Measurements from ENCODE around the gene PTGDR.

Gene PTGDR

GRCh38 chr14:52304248-52304904, 36.9 kb downstream of the PTGDR start:
- in situ Hi-C loops (cut with HindIII; ENCODE audit: low pct_unique_long_range_greater_than_20kb, low sequenced_read_pairs) = no loop called here
- TF ChIP-seq JUND (IDR thresholded peaks at IDR 0.05; ENCODE audit: low read depth) = no peak
- no peak for DNase-seq (ENCODE audit: low read depth in 1 of 2, low spot score in 1 of 2)

DNA sequence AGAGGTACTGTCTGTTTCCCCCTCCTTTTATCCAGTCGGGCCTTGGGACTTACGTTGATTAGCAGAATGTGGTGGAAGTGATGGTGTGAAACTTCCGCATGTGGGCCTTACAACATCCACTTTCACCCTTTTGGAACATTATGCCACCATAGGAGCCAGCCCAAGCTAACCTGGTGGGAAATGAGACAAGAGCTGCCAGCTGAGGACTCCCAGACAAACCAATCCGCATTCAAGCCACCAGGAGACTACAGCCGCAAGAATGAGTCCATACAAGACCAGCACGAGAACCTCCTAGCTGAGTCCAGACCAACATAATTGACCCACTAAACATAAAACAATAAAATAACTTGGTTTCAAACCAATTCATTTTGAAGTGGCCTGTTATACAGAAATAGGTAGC, 37.5 kb downstream of the PTGDR start:
- in situ Hi-C loops (cut with HindIII; ENCODE audit: low pct_unique_long_range_greater_than_20kb, low sequenced_read_pairs) = no loop called here
- no peak for DNase-seq (ENCODE audit: low read depth in 1 of 2, low spot score in 1 of 2)
- no peak for TF ChIP-seq JUND (IDR thresholded peaks at IDR 0.05; ENCODE audit: low read depth)

- no peak for TF ChIP-seq JUND (IDR thresholded peaks at IDR 0.05; ENCODE audit: low read depth)
- DNase-seq (ENCODE audit: low read depth in 1 of 2, low spot score in 1 of 2) = no peak
- in situ Hi-C loops (cut with HindIII; ENCODE audit: low pct_unique_long_range_greater_than_20kb, low sequenced_read_pairs) = no loop called here
Measured at GRCh38 chr14:52307376-52307775, 39.9 kb downstream of the PTGDR start.

DNA sequence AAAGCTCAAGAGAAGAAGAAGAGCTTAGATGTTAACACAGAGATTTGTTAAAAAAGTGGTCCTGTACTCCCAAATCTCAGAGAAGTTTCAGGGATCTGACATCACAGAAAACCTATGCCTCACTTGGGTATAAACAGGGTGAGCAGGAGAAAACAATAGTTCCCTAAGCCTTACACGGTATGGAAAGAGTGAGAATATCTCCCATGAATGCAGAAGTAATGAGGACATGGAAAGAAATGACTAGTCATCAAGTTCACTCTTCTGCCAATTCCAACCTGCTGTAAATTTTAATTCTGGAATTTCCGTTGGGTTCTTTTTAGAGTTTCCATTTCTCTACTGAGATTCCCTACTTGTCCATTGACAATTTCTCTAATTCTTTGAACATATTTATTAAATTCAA, 40.4 kb downstream of the PTGDR start:
- in situ Hi-C loops (cut with HindIII; ENCODE audit: low pct_unique_long_range_greater_than_20kb, low sequenced_read_pairs) = no loop called here
- DNase-seq (ENCODE audit: low read depth in 1 of 2, low spot score in 1 of 2) = no peak
- TF ChIP-seq JUND (IDR thresholded peaks at IDR 0.05; ENCODE audit: low read depth) = no peak

GRCh38 chr14:52310541-52310940, 43.0 kb downstream of the PTGDR start:
- DNase-seq (ENCODE audit: low read depth in 1 of 2, low spot score in 1 of 2) = no peak
- no peak for TF ChIP-seq JUND (IDR thresholded peaks at IDR 0.05; ENCODE audit: low read depth)
- in situ Hi-C loops (cut with HindIII; ENCODE audit: low pct_unique_long_range_greater_than_20kb, low sequenced_read_pairs) = no loop called here

DNA sequence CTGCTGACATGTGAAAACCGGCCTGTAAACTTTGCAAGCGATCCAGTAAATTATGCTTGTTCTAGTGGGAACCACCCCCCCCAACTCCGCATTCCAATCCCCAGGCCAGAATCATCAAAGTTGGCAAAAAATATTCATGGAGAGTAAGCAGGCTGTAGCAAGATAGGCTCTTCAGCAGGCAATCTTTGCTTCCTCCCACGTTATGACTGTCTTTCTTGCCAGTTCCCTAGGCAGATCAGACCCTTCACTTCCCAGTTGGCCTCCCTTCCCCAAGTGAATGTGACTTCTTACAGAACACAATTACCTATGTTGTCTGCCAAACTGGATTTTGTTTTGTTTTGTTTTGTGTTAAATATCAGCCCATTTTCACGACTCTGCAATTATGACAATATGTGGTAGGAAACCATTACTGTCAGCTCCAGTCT, 45.4 kb downstream of the PTGDR start:
- no peak for DNase-seq (ENCODE audit: low read depth in 1 of 2, low spot score in 1 of 2)
- no peak for TF ChIP-seq JUND (IDR thresholded peaks at IDR 0.05; ENCODE audit: low read depth)
- in situ Hi-C loops (cut with HindIII; ENCODE audit: low pct_unique_long_range_greater_than_20kb, low sequenced_read_pairs) = no loop called here

GRCh38 chr14:52313462-52313861, 46.0 kb downstream of the PTGDR start:
- no peak for DNase-seq (ENCODE audit: low read depth in 1 of 2, low spot score in 1 of 2)
- in situ Hi-C loops (cut with HindIII; ENCODE audit: low pct_unique_long_range_greater_than_20kb, low sequenced_read_pairs) = no loop called here
- no peak for TF ChIP-seq JUND (IDR thresholded peaks at IDR 0.05; ENCODE audit: low read depth)

GRCh38 chr14:52313903-52314594, 46.6 kb downstream of the PTGDR start, which contains the start of gene PTGER2:
Gene PTGER2, plus strand, starts transcription at chr14:52314312. Its CDS starts 237 bp downstream, at chr14:52314549.
- DNase-seq (ENCODE audit: low read depth in 1 of 2, low spot score in 1 of 2) = peak; percentile 70 to 79
- in situ Hi-C loops (cut with HindIII; ENCODE audit: low pct_unique_long_range_greater_than_20kb, low sequenced_read_pairs) = no loop called here
- TF ChIP-seq JUND (IDR thresholded peaks at IDR 0.05; ENCODE audit: low read depth) = no peak

DNA sequence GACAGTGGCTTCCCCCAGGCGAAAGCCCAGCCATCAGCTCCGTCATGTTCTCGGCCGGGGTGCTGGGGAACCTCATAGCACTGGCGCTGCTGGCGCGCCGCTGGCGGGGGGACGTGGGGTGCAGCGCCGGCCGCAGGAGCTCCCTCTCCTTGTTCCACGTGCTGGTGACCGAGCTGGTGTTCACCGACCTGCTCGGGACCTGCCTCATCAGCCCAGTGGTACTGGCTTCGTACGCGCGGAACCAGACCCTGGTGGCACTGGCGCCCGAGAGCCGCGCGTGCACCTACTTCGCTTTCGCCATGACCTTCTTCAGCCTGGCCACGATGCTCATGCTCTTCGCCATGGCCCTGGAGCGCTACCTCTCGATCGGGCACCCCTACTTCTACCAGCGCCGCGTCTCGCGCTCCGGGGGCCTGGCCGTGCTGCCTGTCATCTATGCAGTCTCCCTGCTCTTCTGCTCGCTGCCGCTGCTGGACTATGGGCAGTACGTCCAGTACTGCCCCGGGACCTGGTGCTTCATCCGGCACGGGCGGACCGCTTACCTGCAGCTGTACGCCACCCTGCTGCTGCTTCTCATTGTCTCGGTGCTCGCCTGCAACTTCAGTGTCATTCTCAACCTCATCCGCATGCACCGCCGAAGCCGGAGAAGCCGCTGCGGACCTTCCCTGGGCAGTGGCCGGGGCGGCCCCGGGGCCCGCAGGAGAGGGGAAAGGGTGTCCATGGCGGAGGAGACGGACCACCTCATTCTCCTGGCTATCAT, 47.3 kb downstream of the PTGDR start:
- in situ Hi-C loops (cut with HindIII; ENCODE audit: low pct_unique_long_range_greater_than_20kb, low sequenced_read_pairs) = no loop called here
- no peak for TF ChIP-seq JUND (IDR thresholded peaks at IDR 0.05; ENCODE audit: low read depth)
- DNase-seq (ENCODE audit: low read depth in 1 of 2, low spot score in 1 of 2) = peak; percentile 24 to 37

GRCh38 chr14:52315355-52315718, 47.8 kb downstream of the PTGDR start:
- no peak for DNase-seq (ENCODE audit: low read depth in 1 of 2, low spot score in 1 of 2)
- in situ Hi-C loops (cut with HindIII; ENCODE audit: low pct_unique_long_range_greater_than_20kb, low sequenced_read_pairs) = no loop called here
- no peak for TF ChIP-seq JUND (IDR thresholded peaks at IDR 0.05; ENCODE audit: low read depth)

GRCh38 chr14:52318062-52318461, 50.6 kb downstream of the PTGDR start:
- DNase-seq (ENCODE audit: low read depth in 1 of 2, low spot score in 1 of 2) = no peak
- TF ChIP-seq JUND (IDR thresholded peaks at IDR 0.05; ENCODE audit: low read depth) = no peak
- in situ Hi-C loops (cut with HindIII; ENCODE audit: low pct_unique_long_range_greater_than_20kb, low sequenced_read_pairs) = no loop called here

- no peak for TF ChIP-seq JUND (IDR thresholded peaks at IDR 0.05; ENCODE audit: low read depth)
- in situ Hi-C loops (cut with HindIII; ENCODE audit: low pct_unique_long_range_greater_than_20kb, low sequenced_read_pairs) = no loop called here
- DNase-seq (ENCODE audit: low read depth in 1 of 2, low spot score in 1 of 2) = no peak
Measured at GRCh38 chr14:52318826-52319645, 51.5 kb downstream of the PTGDR start.

All from T47D (cell line).